ENCODE measurements around the gene RAP1GAP2. TPM values are rescaled to one million over a fixed set of nuclear protein-coding genes. Genes with fewer than 3 reads are reported as not detected.
"Not testable (repeated sequence)": the region's sequence is repeated elsewhere in the genome, so short reads cannot be mapped to it uniquely, and the experiment has no call there.

RAP1GAP2 gene
- total RNA-seq, 1 donor from 2014 or later: 1.0 TPM

- no peak for DNase-seq (ENCODE audit: low read depth in 2 of 2)
Observed at GRCh38 chr17:2814049-2814448, 17.8 kb downstream of the RAP1GAP2 start.

DNA sequence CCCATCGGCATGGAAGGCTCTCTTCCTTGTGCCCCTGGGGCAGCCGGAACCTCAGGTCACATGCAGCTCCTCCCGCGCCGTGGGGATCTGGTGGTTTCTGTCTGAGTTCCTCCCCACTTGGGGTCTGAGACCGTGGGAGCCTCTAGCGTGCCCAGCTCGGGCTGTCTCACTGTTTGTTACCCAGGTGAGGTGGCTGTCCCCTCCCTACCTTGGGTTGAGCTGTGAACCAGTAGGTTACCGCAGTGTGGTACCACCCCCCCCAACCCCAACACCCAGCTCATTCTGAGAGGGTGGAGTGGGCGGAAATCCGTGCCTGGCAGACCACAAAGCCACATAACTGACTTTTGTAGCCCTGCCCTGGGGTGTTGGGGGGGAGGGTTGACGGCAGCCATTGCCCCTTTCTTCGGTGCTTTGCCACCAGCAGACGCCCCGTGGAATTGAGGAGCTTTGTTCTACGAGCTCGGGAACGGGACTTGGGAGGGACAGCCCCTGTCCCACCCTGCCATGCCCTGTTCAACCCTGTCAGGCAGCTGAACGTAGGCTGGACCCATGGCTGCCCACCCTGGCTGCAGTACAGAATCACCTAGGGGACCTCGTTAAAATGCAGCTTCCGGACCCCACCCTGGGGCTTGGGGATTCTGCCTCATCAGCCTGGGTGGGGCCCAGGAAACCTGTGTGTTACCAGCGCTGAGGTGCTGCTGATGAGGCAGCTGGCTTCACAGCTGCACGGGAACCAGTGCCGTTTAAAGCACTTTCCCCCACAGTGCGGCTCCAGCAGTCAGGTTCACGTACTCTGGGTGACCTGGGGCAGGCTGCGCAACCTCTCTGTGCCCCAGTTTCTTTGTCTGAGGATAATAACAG, 18.5 kb downstream of the RAP1GAP2 start:
- DNase-seq (ENCODE audit: low read depth in 2 of 2): no peak

GRCh38 chr17:2815781-2816185, 19.5 kb downstream of the RAP1GAP2 start:
- DNase-seq (ENCODE audit: low read depth in 2 of 2): no peak

DNA sequence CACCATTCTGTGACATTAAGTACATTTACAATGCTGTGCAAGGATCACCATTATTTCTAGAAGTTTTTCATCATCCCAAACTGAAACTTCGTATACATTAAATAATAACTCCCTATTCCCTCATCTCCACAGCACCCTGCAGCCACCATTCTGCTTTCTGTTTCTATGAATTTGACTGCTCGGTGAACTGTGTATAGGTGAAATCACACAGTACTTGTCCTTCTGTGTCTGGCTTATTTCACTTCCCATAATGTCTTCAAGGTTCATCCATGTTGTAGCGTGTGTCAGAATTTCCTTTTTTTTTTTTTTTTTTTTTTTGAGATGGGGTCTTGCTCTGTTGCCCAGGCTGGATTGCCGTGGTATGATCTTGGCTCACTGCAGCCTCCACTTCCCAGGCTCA, 20.4 kb downstream of the RAP1GAP2 start:
- no peak for DNase-seq (ENCODE audit: low read depth in 2 of 2)

GRCh38 chr17:2819294-2819693, 23.1 kb downstream of the RAP1GAP2 start:
- not testable (repeated sequence) for DNase-seq (ENCODE audit: low read depth in 2 of 2)

GRCh38 chr17:2819921-2820501, 23.8 kb downstream of the RAP1GAP2 start:
- no peak for DNase-seq (ENCODE audit: low read depth in 2 of 2)

DNA sequence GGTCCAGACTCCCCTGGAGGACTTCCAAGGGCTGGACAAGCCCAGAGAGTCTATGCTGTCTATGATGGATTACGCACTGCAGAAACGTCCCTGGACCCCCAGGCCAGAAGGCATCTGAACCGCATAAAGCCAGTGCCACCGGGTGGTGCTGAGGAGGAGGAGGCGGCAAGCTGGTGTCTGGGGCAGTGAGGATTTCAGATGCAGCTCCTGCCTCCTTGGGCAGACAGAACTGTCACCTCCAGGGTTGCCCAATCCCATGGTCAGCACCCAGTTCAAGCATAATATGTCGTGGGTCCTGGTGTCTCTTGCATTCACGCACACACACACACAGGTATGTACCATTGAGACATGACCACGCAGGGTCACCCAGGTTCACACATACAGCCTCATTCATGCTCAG, 25.6 kb downstream of the RAP1GAP2 start:
- no peak for DNase-seq (ENCODE audit: low read depth in 2 of 2)

- DNase-seq (ENCODE audit: low read depth in 2 of 2): no peak
Observed at GRCh38 chr17:2822358-2822757, 26.1 kb downstream of the RAP1GAP2 start.

- no peak for DNase-seq (ENCODE audit: low read depth in 2 of 2)
Observed at GRCh38 chr17:2825253-2825970, 29.2 kb downstream of the RAP1GAP2 start.

GRCh38 chr17:2828397-2829038, 32.3 kb downstream of the RAP1GAP2 start:
- DNase-seq (ENCODE audit: low read depth in 2 of 2): peak; percentile 11 to 44

- DNase-seq (ENCODE audit: low read depth in 2 of 2): no peak
Observed at GRCh38 chr17:2830678-2831077, 34.4 kb downstream of the RAP1GAP2 start.

GRCh38 chr17:2835780-2836179, 39.5 kb downstream of the RAP1GAP2 start:
- DNase-seq (ENCODE audit: low read depth in 2 of 2): no peak

DNA sequence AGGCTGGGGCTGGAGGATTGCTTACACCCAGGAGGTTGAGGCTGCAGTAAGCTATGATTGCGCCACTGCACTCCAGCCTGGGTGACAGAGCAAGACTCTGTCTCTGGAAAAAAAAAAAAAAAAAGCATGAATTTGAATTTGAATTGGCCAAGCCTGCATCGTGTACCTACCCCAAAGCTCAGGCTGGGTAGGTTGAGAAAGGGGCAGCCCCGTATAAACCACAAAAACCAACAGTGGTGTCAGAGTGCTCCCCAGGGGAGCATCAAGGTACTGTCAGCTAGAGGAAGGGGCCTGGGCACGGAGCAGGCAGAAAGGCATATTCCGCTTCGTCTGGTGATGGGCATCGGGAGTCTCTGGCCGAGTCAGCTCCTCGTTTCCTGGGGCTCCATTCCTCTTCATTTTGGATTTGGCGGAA, 40.9 kb downstream of the RAP1GAP2 start:
- DNase-seq (ENCODE audit: low read depth in 2 of 2): no peak

DNA sequence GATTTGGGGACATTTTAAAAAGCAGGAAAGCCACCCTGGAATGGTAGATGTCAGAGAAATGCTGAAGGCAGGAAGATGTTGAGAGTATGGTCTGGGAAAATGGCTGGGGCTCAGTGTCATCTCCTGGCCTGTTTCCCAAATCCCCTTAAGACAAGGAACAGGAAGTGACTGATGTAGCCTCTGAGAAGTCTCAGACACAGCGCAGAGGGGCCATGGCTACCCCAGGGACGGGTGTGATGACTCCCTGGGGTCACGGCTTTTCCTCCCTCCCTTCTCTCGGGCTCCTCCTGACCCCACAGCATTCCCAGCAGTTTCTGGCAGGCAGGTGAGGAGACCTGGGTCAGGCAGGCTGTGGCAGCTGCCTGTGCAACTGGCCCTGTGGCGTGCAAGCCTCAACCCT, 45.4 kb downstream of the RAP1GAP2 start:
- DNase-seq (ENCODE audit: low read depth in 2 of 2): no peak

DNA sequence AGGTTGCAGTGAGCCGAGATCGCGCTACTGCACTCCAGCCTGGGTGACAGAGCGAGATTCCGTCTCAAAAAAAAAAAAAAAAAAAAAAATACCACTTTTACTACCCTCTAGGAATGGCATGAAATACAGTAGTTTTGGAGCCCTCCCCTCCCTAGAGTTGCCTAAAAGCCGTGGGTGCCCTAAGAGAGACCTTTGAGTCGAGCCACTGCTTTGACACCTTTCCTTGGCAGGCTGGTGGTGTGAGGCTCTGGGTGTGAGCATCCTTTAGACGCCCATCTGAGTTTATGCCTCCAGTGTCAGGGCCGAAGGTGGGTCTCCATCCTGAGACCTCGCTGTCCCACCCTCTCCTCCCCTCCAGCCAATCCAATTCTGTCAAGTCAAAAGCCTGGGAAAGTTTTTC, 46.2 kb downstream of the RAP1GAP2 start:
- no peak for DNase-seq (ENCODE audit: low read depth in 2 of 2)

DNA sequence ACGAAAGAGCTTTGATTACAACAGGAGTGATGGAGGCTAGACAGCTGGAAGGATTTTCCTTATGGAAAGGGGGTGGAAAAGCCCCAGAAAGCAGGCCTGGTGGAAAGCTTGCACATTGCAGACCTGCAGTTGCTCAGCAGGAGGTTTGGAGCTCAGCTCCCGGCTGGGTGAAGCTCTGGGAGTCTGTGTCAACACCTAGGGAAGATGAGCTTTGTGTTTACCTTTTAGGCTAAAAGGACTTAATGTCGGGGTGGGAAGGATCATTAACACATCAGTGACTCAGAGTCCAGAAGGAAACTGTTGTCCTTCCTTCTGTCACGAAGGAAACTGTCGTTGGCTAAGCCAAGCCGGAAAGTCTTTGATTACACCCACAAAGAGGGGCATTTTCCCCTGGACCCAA, 48.2 kb downstream of the RAP1GAP2 start:
- DNase-seq (ENCODE audit: low read depth in 2 of 2): no peak

- no peak for DNase-seq (ENCODE audit: low read depth in 2 of 2)
Observed at GRCh38 chr17:2847381-2848333, 51.4 kb downstream of the RAP1GAP2 start.

- no peak for DNase-seq (ENCODE audit: low read depth in 2 of 2)
Observed at GRCh38 chr17:2849327-2849670, 53.1 kb downstream of the RAP1GAP2 start.

- DNase-seq (ENCODE audit: low read depth in 2 of 2): no peak
Observed at GRCh38 chr17:2850991-2851390, 54.8 kb downstream of the RAP1GAP2 start.

DNA sequence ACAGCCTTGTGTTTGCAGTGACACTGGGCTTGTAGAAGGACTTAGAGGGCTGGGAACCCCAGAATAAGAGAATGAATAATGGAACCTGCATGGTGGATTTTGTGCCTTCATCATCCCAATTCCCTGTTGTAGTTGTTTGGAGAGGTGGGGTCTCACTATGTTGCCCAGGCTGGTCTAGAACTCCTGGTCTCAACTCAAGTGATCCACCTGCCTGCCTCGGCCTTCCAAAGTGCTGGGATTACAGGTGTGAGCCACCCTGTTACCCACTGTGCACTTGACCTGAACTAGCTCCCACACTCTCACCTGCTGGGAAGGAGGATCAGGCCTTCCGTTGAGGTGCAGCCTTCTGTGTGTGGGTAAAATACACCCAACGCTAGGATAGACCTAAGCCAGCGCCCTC, 55.4 kb downstream of the RAP1GAP2 start:
- no peak for DNase-seq (ENCODE audit: low read depth in 2 of 2)

GRCh38 chr17:2852221-2852620, 56.0 kb downstream of the RAP1GAP2 start:
- DNase-seq (ENCODE audit: low read depth in 2 of 2): no peak

Measured in dermis microvascular lymphatic vessel endothelial cell (primary cell).